HCT116 (cell line): ENCODE data around the gene LRFN3. TPM values are rescaled to one million over a fixed set of nuclear protein-coding genes. Genes with fewer than 3 reads are reported as not detected.
A peak's percentile ranks its signal among the peaks of the same experiment; 100 is the strongest.

ENCODE experiments used
- ATAC-seq: fragments of 200-7000 bp; cut with Tn5 transposase; 2 replicates; pipeline ENCODE4 v1.9.1; 2020; ENCODE audit warnings: mild to moderate bottlenecking, moderate library complexity
- BruUV-seq: library from RNA; stranded (reverse); fragments of 400-500 nt; replicated peaks from 2 replicates; lab custom pipeline; 2021; lab: Mats Ljungman, UMichigan
- CTCF ChIA-PET: fragments of 300-600 bp; sonication (Branson Sonifier 250); formaldehyde crosslinking; loops from one replicate; lab custom pipeline; 2021; ENCODE audit warnings: antibody characterized with exemption; lab: Charles Lee
- POLR2A ChIA-PET: fragments of 300-600, 350-600 bp; sonication (Branson Sonifier 250); formaldehyde crosslinking; loops from one replicate; lab custom pipeline; 2021; ENCODE audit warnings: antibody characterized with exemption; lab: Charles Lee
- RAD21 ChIA-PET, 2 experiments: fragments of 300-600 bp; sonication (Branson Sonifier 250); formaldehyde crosslinking; loops; one replicate each; lab custom pipeline; 2023; ENCODE audit warnings: low total read pairs in 2 of 2; ENCODE audit not compliant: uncharacterized antibody in 2 of 2, unreplicated experiment in 2 of 2, low non-redundant PET in 1 of 2; lab: Charles Lee
- DNase-seq: peaks from one replicate; pipeline ENCODE4 v3.0.0-alpha.2; 2010; ENCODE audit warnings: low read depth, low spot score
- H2AFZ ChIP-seq: fragments of 200-600 bp; shearing (Covaris generic), sonication (generic); 2 replicates; pipeline ENCODE4 v1.6.1; 2017; ENCODE audit warnings: low read depth, mixed run types, mixed read lengths, antibody characterized with exemption, low read length; ENCODE audit not compliant: poor library complexity, severe bottlenecking
- H3K27ac ChIP-seq: 2 replicates; pipeline ENCODE4 v1.5.1; 2012; ENCODE audit warnings: low read depth, low read length
- H3K27me3 ChIP-seq: fragments of 200-600 bp; sonication (generic); 2 replicates; pipeline ENCODE4 v1.6.1; 2016; ENCODE audit warnings: mixed run types, low read length, mixed read lengths; ENCODE audit not compliant: insufficient read depth
- H3K36me3 ChIP-seq, 2 experiments: fragments of 200-500 bp in 1 of 2; fragments of 200-600 bp in 1 of 2; sonication (Bioruptor generic) in 1 of 2; sonication (generic) in 1 of 2; 2 replicates each; pipeline versions ENCODE4 v1.5.1 to v1.6.1; 2014 to 2016; ENCODE audit warnings: low read length in 2 of 2, inconsistent platforms in 1 of 2, mixed read lengths in 1 of 2, mixed run types in 1 of 2; ENCODE audit not compliant: insufficient read depth in 2 of 2, control insufficient read depth in 1 of 2
- H3K4me1 ChIP-seq, 2 experiments: fragments of 200-600 bp in 1 of 2; sonication (generic) in 1 of 2; 2 replicates each; pipeline versions ENCODE4 v1.5.1 to v1.6.1; 2012 to 2017; ENCODE audit warnings: low read length in 2 of 2, inconsistent platforms in 1 of 2, mild to moderate bottlenecking in 1 of 2, mixed read lengths in 1 of 2, mixed run types in 1 of 2, moderate library complexity in 1 of 2; ENCODE audit not compliant: insufficient read depth in 2 of 2, control insufficient read depth in 1 of 2
- H3K4me2 ChIP-seq: fragments of 200-600 bp; sonication (generic); 2 replicates; pipeline ENCODE4 v1.6.1; 2017; ENCODE audit warnings: mixed run types, low read length, mixed read lengths
- H3K4me3 ChIP-seq, 2 experiments: fragments of 200-600 bp in 1 of 2; sonication (generic) in 1 of 2; replicated peaks in 1 of 2; 2 replicates each; pipeline ENCODE4 v1.5.1; 2011 to 2016; ENCODE audit warnings: low read length in 2 of 2, control low read depth in 1 of 2, low read depth in 1 of 2, mild to moderate bottlenecking in 1 of 2, mixed read lengths in 1 of 2, mixed run types in 1 of 2
- H3K79me2 ChIP-seq: fragments of 200-600 bp; sonication (generic); 2 replicates; pipeline ENCODE4 v1.6.1; 2017; ENCODE audit warnings: mild to moderate bottlenecking, mixed run types, low read length, moderate library complexity, mixed read lengths; ENCODE audit not compliant: insufficient read depth
- H3K9ac ChIP-seq: fragments of 200-600 bp; sonication (generic); 2 replicates; pipeline ENCODE4 v1.6.1; 2016; ENCODE audit warnings: low read length, mixed read lengths
- H3K9me2 ChIP-seq: fragments of 200-600 bp; sonication (generic), shearing (Covaris generic); 2 replicates; pipeline ENCODE4 v1.6.1; 2017; ENCODE audit warnings: mixed run types, mild to moderate bottlenecking, moderate library complexity; ENCODE audit not compliant: insufficient read depth
- H3K9me3 ChIP-seq, 2 experiments: fragments of 200-500 bp in 1 of 2; fragments of 200-600 bp in 1 of 2; sonication (Bioruptor generic) in 1 of 2; sonication (generic) in 1 of 2; 2 replicates each; pipeline ENCODE4 v1.6.1; 2014 to 2017; ENCODE audit warnings: low read length in 2 of 2, mixed read lengths in 2 of 2, inconsistent platforms in 1 of 2, low read depth in 1 of 2, mild to moderate bottlenecking in 1 of 2, mixed run types in 1 of 2, moderate library complexity in 1 of 2; ENCODE audit not compliant: control insufficient read depth in 1 of 2, insufficient read depth in 1 of 2
- H4K20me1 ChIP-seq: fragments of 200-600 bp; sonication (generic), shearing (Covaris generic); 2 replicates; pipeline ENCODE4 v1.6.1; 2017; ENCODE audit warnings: mixed run types, mild to moderate bottlenecking, moderate library complexity; ENCODE audit not compliant: insufficient read depth
- CTCF ChIP-seq, 3 experiments: fragments of 200-600 bp in 1 of 3; sonication (generic) in 1 of 3; IDR thresholded peaks in 2 of 3; conservative IDR thresholded peaks in 1 of 3; 2 replicates each; pipeline ENCODE4 v1.5.1; 2012 to 2017; ENCODE audit warnings: low read depth in 2 of 3, low read length in 2 of 3, antibody characterized with exemption in 1 of 3, borderline replicate concordance in 1 of 3, control low read depth in 1 of 3, mild to moderate bottlenecking in 1 of 3, mixed read lengths in 1 of 3, mixed run types in 1 of 3, moderate library complexity in 1 of 3; ENCODE audit not compliant: insufficient read depth in 1 of 3
- EGR1 ChIP-seq: IDR thresholded peaks from 2 replicates; pipeline ENCODE4 v1.6.1; 2012; ENCODE audit warnings: low read depth
- ELF1 ChIP-seq: IDR thresholded peaks from 2 replicates; pipeline ENCODE4 v1.6.1; 2012; ENCODE audit warnings: low read depth, borderline replicate concordance
- EZH2phosphoT487 ChIP-seq: fragments of 200-600 bp; IDR thresholded peaks from 2 replicates; pipeline ENCODE4 v1.6.1; 2018; ENCODE audit warnings: antibody characterized with exemption, borderline replicate concordance
- FOSL1 ChIP-seq: IDR thresholded peaks from 2 replicates; pipeline ENCODE4 v1.6.1; 2012; ENCODE audit warnings: low read depth
- JUND ChIP-seq: IDR thresholded peaks from 2 replicates; pipeline ENCODE4 v1.6.1; 2012
- MAX ChIP-seq: IDR thresholded peaks from 2 replicates; pipeline ENCODE4 v1.6.1; 2012
- POLR2A ChIP-seq: IDR thresholded peaks from 2 replicates; pipeline ENCODE4 v1.7.0; 2011; ENCODE audit warnings: borderline replicate concordance; ENCODE audit not compliant: insufficient read depth, insufficient read length; ENCODE audit errors: extremely low read depth
- RAD21 ChIP-seq: IDR thresholded peaks from 2 replicates; pipeline ENCODE4 v1.6.1; 2012; ENCODE audit warnings: low read depth, mild to moderate bottlenecking
- REST ChIP-seq: IDR thresholded peaks from 2 replicates; pipeline ENCODE4 v1.6.1; 2012; ENCODE audit warnings: low read depth
- SP1 ChIP-seq: IDR thresholded peaks from 2 replicates; pipeline ENCODE4 v1.6.1; 2012; ENCODE audit warnings: low read depth
- SRF ChIP-seq: IDR thresholded peaks from 2 replicates; pipeline ENCODE4 v1.6.1; 2012; ENCODE audit warnings: low read depth
- TCF7L2 ChIP-seq: IDR thresholded peaks from 2 replicates; pipeline ENCODE4 v1.7.0; 2011; ENCODE audit warnings: borderline replicate concordance, inconsistent platforms; ENCODE audit not compliant: insufficient read depth, insufficient read length; ENCODE audit errors: extremely low read depth
- YY1 ChIP-seq: IDR thresholded peaks from 2 replicates; pipeline ENCODE4 v1.6.1; 2011; ENCODE audit warnings: low read length, low read depth, moderate library complexity, mild to moderate bottlenecking; ENCODE audit not compliant: insufficient replicate concordance; ENCODE audit errors: extremely low read depth
- ZFX ChIP-seq: fragments of 450-650 bp; IDR thresholded peaks from 2 replicates; pipeline ENCODE4 v1.6.1; 2017
- ZNF274 ChIP-seq: fragments of 200-500 bp; sonication (Bioruptor generic); IDR thresholded peaks from 2 replicates; pipeline ENCODE4 v1.6.1; 2014; ENCODE audit warnings: mild to moderate bottlenecking, low read depth, low read length, inconsistent platforms
- intact Hi-C: fragments of 100-400 bp; cut with micrococcal nuclease; formaldehyde crosslinking; loops from 2 replicates; pipeline ENCODE4 v1.10.0; 2022
- total RNA-seq: library from RNA; stranded (reverse); gene quantifications from one replicate; pipeline ENCODE4 v1.2.1, GENCODE V29; 2021; ENCODE audit not compliant: unreplicated experiment
- TF ChIP-seq, protein P1 (sequence below): IDR thresholded peaks from 2 replicates; pipeline ENCODE4 v1.6.1; 2012
- TF ChIP-seq, protein P2 (sequence below): IDR thresholded peaks from 2 replicates; pipeline ENCODE4 v1.6.1; 2011; ENCODE audit warnings: mild to moderate bottlenecking, low read length, moderate library complexity; ENCODE audit not compliant: insufficient replicate concordance; ENCODE audit errors: extremely low read depth

Gene LRFN3
- total RNA-seq, 1 experiment from 2014 or later = 18.8 TPM

GRCh38 chr19:35959040-35959967, 23.1 kb downstream of the LRFN3 start:
- H4K20me1 ChIP-seq = no peaks in the 10 kb centered on the region
- H3K9me3 ChIP-seq = no peaks in the 10 kb centered on the region
- no peaks in the 10 kb centered on the region for H3K36me3 ChIP-seq
- peak overlapping the region in 1 of 2 experiments; percentile 28; a peak in 2 of 4 replicates for H3K4me3 ChIP-seq
- ATAC-seq (peak; percentile 85), DNase-seq (no peak)
- POLR2A ChIA-PET = interaction anchor here (1.3 kb wide), 1 partner anchor 50 kb away, joined by 4 read pairs; the partner anchor contains the start of gene SYNE4
- CTCF ChIA-PET = no interaction called here
- no peaks in the 10 kb centered on the region for H3K27me3 ChIP-seq
- RAD21 ChIA-PET = no interaction called here
- BruUV-seq = no TSS peak
- peak overlapping the region; percentile 53 for H3K4me2 ChIP-seq
- H3K9me2 ChIP-seq = no peaks in the 10 kb centered on the region
- no peak overlapping the region for H2AFZ ChIP-seq
- intact Hi-C loops = no loop called here
- no peaks in the 10 kb centered on the region for H3K79me2 ChIP-seq
- peaks cover 9 to 11% of the 10 kb centered on the region in 2 experiments; a peak in 3 of 4 replicates for H3K4me1 ChIP-seq
- no peak overlapping the region; the same call in 1 of the 2 replicates for H3K27ac ChIP-seq
- no peak overlapping the region for H3K9ac ChIP-seq
- TF ChIP-seq TCF7L2 (no peak), ELF1 (no peak), ZNF274 (no peak), RAD21 (peak; percentile 30; the same call in 1 of the 2 replicates), YY1 (no peak), EZH2phosphoT487 (no peak), POLR2A (no peak), SRF (no peak), JUND (no peak), CTCF (IDR thresholded peaks at IDR 0.05 in 2 of 3, conservative IDR thresholded peaks at IDR 0.05 in 1 of 3; ENCODE audit: borderline replicate concordance in 1 of 3, insufficient read depth in 1 of 3, low read depth in 2 of 3, low read length in 2 of 3) (peak; percentile 41 to 43 (median 42); a peak in 5 of 6 replicates), REST (no peak), EGR1 (peak; percentile 81), ZFX (no peak), FOSL1 (no peak), MAX (no peak; the same call in 1 of the 2 replicates), SP1 (no peak)
- TF ChIP-seq, protein P1, sequence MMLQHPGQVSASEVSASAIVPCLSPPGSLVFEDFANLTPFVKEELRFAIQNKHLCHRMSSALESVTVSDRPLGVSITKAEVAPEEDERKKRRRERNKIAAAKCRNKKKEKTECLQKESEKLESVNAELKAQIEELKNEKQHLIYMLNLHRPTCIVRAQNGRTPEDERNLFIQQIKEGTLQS = no peak
- TF ChIP-seq, protein P2, sequence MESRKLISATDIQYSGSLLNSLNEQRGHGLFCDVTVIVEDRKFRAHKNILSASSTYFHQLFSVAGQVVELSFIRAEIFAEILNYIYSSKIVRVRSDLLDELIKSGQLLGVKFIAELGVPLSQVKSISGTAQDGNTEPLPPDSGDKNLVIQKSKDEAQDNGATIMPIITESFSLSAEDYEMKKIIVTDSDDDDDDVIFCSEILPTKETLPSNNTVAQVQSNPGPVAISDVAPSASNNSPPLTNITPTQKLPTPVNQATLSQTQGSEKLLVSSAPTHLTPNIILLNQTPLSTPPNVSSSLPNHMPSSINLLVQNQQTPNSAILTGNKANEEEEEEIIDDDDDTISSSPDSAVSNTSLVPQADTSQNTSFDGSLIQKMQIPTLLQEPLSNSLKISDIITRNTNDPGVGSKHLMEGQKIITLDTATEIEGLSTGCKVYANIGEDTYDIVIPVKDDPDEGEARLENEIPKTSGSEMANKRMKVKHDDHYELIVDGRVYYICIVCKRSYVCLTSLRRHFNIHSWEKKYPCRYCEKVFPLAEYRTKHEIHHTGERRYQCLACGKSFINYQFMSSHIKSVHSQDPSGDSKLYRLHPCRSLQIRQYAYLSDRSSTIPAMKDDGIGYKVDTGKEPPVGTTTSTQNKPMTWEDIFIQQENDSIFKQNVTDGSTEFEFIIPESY = no peak
